Bronchial epithelial cell (primary cell): ENCODE measurements around the gene HOXC11. TPM values are rescaled to one million over a fixed set of nuclear protein-coding genes. Genes with fewer than 3 reads are reported as not detected.

Experiments
- DNase-seq: peaks from one replicate; pipeline ENCODE4 v3.0.0-alpha.2; 2010; ENCODE audit warnings: low read depth
- FAIRE-seq: peaks from 2 replicates; lab custom pipeline; 2011; peaks lifted over from hg19 to GRCh38; lab: Jason Lieb, UNC
- H3K27me3 ChIP-seq: 2 replicates; pipeline ENCODE4 v1.5.1; 2011; ENCODE audit warnings: low read length; ENCODE audit not compliant: control insufficient read depth, insufficient read depth
- H3K36me3 ChIP-seq: 2 replicates; pipeline ENCODE4 v1.5.1; 2011; ENCODE audit warnings: low read length; ENCODE audit not compliant: control insufficient read depth, insufficient read depth
- H3K4me3 ChIP-seq: 2 replicates; pipeline ENCODE4 v1.5.1; 2011; ENCODE audit warnings: mild to moderate bottlenecking, low read depth, low read length, control low read depth
- total RNA-seq: library from RNA; depleted of rRNA; stranded (reverse); fragments of >200 nt; gene quantifications from 2 replicates; pipeline ENCODE4 v1.2.1, GENCODE V29; 2014
- TF ChIP-seq, protein P1 (sequence below): IDR thresholded peaks from 2 replicates; pipeline ENCODE4 v1.5.1; 2011; ENCODE audit warnings: mild to moderate bottlenecking, moderate library complexity, low read length, control low read depth, inconsistent platforms; ENCODE audit not compliant: insufficient read depth, severe bottlenecking

The HOXC11 gene
- total RNA-seq, 1 donor from 2014 or later, result not detected

DNA sequence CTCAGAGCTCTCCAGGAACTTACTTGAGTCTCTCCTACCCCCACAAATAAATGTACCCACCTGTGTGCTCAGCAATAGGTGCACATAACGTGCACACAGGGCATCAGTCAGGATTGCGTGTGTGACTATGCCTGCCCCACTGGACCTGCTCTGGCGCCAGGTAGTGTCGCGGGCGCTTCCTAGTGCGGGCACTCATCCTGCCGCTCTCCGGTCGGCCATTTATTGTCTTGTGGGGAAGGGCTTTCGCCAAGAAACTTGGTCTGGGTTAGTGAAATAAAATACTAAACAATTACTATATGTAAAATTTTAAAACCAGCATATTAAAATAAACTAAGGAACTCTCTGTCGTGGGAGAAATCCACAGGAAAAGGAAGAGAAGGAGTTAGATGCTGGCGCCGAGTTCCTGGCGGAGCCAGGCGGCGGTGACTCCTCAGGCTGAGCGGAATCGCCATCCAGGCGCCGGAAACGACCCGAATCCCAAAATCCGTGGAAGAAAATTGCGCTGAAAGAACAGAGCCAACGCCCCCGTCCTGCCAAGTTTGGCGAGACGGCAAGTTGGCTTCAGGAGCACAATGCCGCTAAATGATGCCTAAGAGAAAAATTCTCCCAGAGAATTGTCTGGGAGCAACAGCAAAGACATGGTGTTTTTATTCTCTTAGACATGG is 42.2 kb upstream of the HOXC11 start:
- TF ChIP-seq, protein P1, sequence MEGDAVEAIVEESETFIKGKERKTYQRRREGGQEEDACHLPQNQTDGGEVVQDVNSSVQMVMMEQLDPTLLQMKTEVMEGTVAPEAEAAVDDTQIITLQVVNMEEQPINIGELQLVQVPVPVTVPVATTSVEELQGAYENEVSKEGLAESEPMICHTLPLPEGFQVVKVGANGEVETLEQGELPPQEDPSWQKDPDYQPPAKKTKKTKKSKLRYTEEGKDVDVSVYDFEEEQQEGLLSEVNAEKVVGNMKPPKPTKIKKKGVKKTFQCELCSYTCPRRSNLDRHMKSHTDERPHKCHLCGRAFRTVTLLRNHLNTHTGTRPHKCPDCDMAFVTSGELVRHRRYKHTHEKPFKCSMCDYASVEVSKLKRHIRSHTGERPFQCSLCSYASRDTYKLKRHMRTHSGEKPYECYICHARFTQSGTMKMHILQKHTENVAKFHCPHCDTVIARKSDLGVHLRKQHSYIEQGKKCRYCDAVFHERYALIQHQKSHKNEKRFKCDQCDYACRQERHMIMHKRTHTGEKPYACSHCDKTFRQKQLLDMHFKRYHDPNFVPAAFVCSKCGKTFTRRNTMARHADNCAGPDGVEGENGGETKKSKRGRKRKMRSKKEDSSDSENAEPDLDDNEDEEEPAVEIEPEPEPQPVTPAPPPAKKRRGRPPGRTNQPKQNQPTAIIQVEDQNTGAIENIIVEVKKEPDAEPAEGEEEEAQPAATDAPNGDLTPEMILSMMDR, result no peak
- DNase-seq (no peak), FAIRE-seq (no peak)
- Histone ChIP-seq H3K4me3 (no peak overlapping the region), H3K36me3 (no peaks in the 10 kb centered on the region), H3K27me3 (peaks cover 73% of the 10 kb centered on the region)

DNA sequence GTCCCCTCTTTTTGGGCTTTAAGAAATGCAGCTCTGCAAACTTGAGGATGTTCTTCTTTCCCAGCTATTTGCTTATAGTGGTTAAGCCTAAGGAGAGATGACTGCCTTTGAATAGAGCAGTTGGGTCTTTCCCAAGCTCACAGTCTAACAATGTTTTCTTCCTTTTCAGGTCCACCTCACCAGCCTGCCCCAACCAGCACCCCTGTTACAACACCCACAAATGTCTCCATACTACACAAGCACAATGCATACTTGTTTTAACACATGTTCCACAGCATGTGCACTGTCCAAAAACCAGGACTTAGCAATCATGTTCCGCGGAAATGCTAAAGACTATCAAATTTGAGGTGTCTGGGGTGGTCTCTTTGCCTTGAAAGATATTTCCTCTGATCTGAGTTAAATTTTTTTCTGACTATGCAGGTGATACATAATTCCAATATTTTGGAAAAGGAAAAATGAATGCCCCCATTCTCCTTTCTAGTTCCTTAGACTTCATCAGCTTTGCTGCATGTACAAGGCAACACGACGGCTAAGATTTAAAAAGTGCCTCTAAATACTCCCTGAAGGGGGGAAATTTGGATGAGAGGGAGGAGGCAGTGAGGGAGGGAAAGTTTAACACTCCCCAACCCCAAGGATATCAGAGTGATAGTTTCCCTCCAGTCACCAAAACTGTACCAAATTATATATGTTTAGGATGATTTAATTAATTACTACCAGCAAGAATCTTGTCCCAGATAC is 40.9 kb upstream of the HOXC11 start:
- DNase-seq, result no peak
- no peak for FAIRE-seq
- Histone ChIP-seq H3K36me3 (no peaks in the 10 kb centered on the region), H3K27me3 (peaks cover 72% of the 10 kb centered on the region), H3K4me3 (no peak overlapping the region)
- TF ChIP-seq, protein P1, result no peak

DNA sequence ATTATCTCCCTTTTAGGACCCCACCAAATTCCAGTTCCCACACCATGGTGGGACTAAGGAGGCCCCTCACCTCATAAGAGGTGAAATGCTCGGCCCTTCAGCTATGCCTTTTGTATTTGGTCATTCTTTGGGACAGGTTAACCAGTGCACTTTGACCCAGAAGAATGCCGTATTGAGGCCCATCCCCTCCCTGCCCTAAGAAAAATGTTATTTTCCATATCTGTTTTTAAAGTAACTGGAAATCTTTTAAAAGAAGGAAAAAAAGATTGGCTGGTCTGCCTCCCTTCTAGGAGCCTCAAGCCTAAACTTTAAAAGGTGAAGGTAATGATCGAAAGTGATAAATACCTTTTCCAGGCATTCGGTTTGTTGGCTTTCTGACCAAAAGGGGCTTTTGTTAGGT is 40.0 kb upstream of the HOXC11 start:
- Histone ChIP-seq H3K36me3 (no peaks in the 10 kb centered on the region), H3K4me3 (no peak overlapping the region), H3K27me3 (peaks cover 73% of the 10 kb centered on the region)
- no peak for FAIRE-seq
- DNase-seq, result no peak
- TF ChIP-seq, protein P1, result no peak

DNA sequence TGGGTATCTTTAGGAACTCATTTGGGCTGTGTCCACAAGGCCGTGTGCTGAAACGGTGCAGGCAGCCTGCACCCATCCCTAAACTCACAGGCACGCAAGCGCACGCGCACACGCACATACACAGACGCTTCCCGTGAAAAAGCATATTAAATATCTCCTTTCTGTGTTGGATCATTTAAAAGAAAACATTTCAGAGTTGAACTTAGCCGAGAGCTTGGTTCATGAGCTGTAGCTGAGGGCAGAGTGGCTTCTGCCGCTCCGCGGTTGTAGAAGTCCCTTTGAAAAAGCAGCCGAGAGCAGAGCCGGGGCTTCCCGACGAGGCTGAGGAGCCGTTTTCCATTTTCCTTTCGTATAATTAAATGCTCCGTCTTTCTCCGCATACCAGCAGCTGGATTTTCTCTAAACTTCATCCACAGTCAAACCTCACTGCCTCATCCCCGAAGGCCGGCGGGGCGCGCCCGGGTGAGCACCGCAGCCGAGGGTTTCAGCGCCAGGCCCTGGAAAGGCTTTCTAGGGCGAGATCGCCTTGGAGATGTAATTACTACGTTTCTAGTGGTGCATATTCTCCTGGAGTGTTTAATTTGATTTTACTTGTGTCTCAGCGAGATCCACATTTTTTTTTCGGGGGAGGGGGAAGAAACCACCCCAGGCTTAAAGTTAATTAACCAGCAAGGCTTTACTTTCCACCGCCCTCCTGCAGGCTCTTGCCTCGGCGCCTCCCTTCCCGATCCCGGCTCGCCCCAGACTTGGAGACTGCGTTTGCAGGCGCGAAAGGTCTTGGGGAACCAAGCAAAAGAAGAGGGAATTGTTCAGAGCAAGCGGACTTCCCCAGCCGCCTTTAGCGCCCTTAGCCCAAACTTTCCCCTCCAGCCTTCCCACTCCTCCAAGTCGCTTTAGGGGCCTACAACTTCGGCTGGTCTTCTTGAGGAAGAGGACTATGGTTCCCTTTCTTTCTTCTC is 37.3 kb upstream of the HOXC11 start:
- TF ChIP-seq, protein P1, result no peak
- FAIRE-seq (no peak), DNase-seq (no peak)
- Histone ChIP-seq H3K27me3 (peaks cover 69% of the 10 kb centered on the region), H3K36me3 (no peaks in the 10 kb centered on the region), H3K4me3 (no peak overlapping the region)

DNA sequence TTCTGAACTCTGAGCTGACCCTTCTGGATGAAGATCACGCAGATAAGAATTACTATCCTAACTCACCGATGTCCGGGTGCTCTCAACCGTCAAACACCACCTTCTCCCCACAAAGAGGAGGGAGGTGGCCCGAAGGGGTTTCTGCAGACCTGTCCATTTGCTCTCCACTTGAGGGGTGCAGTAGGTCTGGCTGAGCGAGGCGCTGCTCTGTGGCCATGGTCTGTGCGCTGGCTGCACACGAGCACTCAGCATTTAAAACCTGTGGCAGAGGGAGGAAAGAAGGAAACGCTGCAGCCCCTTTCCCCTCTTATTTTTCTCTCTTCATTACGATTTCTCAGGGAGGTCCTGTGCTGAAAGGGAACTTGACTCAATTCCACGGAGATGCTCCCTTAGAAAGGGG is 35.8 kb upstream of the HOXC11 start:
- FAIRE-seq (no peak), DNase-seq (no peak)
- H3K4me3 ChIP-seq, result no peak overlapping the region
- no peaks in the 10 kb centered on the region for H3K36me3 ChIP-seq
- TF ChIP-seq, protein P1, result no peak
- peaks cover 70% of the 10 kb centered on the region for H3K27me3 ChIP-seq
